Muscle of leg (tissue), 11 donors: ENCODE measurements around the gene LHX1. TPM values are rescaled to one million over a fixed set of nuclear protein-coding genes. Genes with fewer than 3 reads are reported as not detected.

Source experiments
- DNase-seq: peaks from one replicate; pipeline ENCODE4 v3.0.0; 2013
- H3K27ac ChIP-seq: one replicate; pipeline ENCODE4 v1.5.1; 2013; ENCODE audit warnings: mild to moderate bottlenecking, low read length, control low read depth
- H3K27me3 ChIP-seq: one replicate; pipeline ENCODE4 v1.6.1; 2013; ENCODE audit warnings: low read length; ENCODE audit not compliant: control insufficient read depth, insufficient read depth
- H3K36me3 ChIP-seq: one replicate; pipeline ENCODE4 v1.6.1; 2013; ENCODE audit warnings: low read length; ENCODE audit not compliant: control insufficient read depth, insufficient read depth
- H3K4me1 ChIP-seq: one replicate; pipeline ENCODE4 v1.6.1; 2013; ENCODE audit warnings: low read length; ENCODE audit not compliant: control insufficient read depth, insufficient read depth
- H3K4me3 ChIP-seq: one replicate; pipeline ENCODE4 v1.5.1; 2013; ENCODE audit warnings: low read length, control low read depth
- H3K9me3 ChIP-seq: replicated peaks from 2 replicates; pipeline ENCODE4 v1.6.1; 2013; ENCODE audit warnings: low read depth, low read length; ENCODE audit not compliant: control insufficient read depth
- WGBS: methylation state at CpG from one replicate; pipeline ENCODE4 v1.1.5; 2013; ENCODE audit warnings: missing lambda C conversion rate; ENCODE audit not compliant: insufficient coverage; 5-methylcytosine and 5-hydroxymethylcytosine counted together
- polyA plus RNA-seq, 8 donors: library from polyadenylated mRNA; unstranded; fragments of 120-200 nt; gene quantifications; one replicate each; pipeline versions ENCODE4 v1.2.1 to v1.2.3, GENCODE V29; 2013; ENCODE audit warnings: inconsistent platforms in 1 of 8, low replicate concordance in 1 of 8; ENCODE audit not compliant: insufficient read length in 8 of 8, insufficient read depth in 1 of 8
- total RNA-seq: library from RNA; stranded (reverse); fragments of 120-200 nt; gene quantifications from one replicate; pipeline ENCODE4 v1.2.4, GENCODE V29; 2013

Gene LHX1
- total and polyA plus RNA-seq, 9 donors: 0.41 TPM; not detected in 8

GRCh38 chr17:36939052-36939801 is 2.0 kb downstream of the LHX1 start:
- H3K9me3 ChIP-seq: no peaks in the 10 kb centered on the region
- H3K27ac ChIP-seq: no peak overlapping the region
- 2% methylated on average over 37 of the region's 43 CpGs for WGBS
- no peaks in the 10 kb centered on the region for H3K36me3 ChIP-seq
- no peak for DNase-seq
- no peak overlapping the region for H3K4me3 ChIP-seq
- peaks cover 98% of the 10 kb centered on the region for H3K27me3 ChIP-seq
- H3K4me1 ChIP-seq: peaks cover 67% of the 10 kb centered on the region

- Histone ChIP-seq H3K9me3 (no peaks in the 10 kb centered on the region), H3K4me3 (no peak overlapping the region), H3K36me3 (no peaks in the 10 kb centered on the region), H3K27ac (no peak overlapping the region), H3K4me1 (peaks cover 60% of the 10 kb centered on the region), H3K27me3 (peaks cover 97% of the 10 kb centered on the region)
- no peak for DNase-seq
- under 1% methylated on average over 8 of the region's 26 CpGs for WGBS
These were observed 2.6 kb downstream of the LHX1 start for GRCh38 chr17:36939802-36940312.

- Histone ChIP-seq H3K4me3 (no peak overlapping the region), H3K36me3 (no peaks in the 10 kb centered on the region), H3K4me1 (peaks cover 53% of the 10 kb centered on the region), H3K27me3 (peaks cover 92% of the 10 kb centered on the region), H3K9me3 (no peaks in the 10 kb centered on the region), H3K27ac (no peak overlapping the region)
- DNase-seq: no peak
- 1% methylated on average over 45 of the region's 52 CpGs for WGBS
These were observed 3.3 kb downstream of the LHX1 start for GRCh38 chr17:36940313-36941264.

GRCh38 chr17:36941265-36942010 is 4.2 kb downstream of the LHX1 start:
- peaks cover 45% of the 10 kb centered on the region for H3K4me1 ChIP-seq
- H3K4me3 ChIP-seq: no peak overlapping the region
- no peak overlapping the region for H3K27ac ChIP-seq
- 11% methylated on average over 7 of the region's 17 CpGs for WGBS
- no peaks in the 10 kb centered on the region for H3K9me3 ChIP-seq
- DNase-seq: no peak
- H3K36me3 ChIP-seq: no peaks in the 10 kb centered on the region
- H3K27me3 ChIP-seq: peaks cover 92% of the 10 kb centered on the region

GRCh38 chr17:36942019-36942599 is 4.8 kb downstream of the LHX1 start:
- DNase-seq: no peak
- Histone ChIP-seq H3K4me3 (no peak overlapping the region), H3K9me3 (no peaks in the 10 kb centered on the region), H3K27ac (no peak overlapping the region), H3K4me1 (peaks cover 38% of the 10 kb centered on the region), H3K27me3 (peaks cover 92% of the 10 kb centered on the region), H3K36me3 (no peaks in the 10 kb centered on the region)
- 1% methylated on average over 54 of the region's 57 CpGs for WGBS

- Histone ChIP-seq H3K4me1 (peaks cover 33% of the 10 kb centered on the region), H3K9me3 (no peaks in the 10 kb centered on the region), H3K27ac (no peak overlapping the region), H3K4me3 (no peak overlapping the region), H3K27me3 (peaks cover 92% of the 10 kb centered on the region), H3K36me3 (no peaks in the 10 kb centered on the region)
- DNase-seq: no peak
- under 1% methylated on average over 45 of the region's 59 CpGs for WGBS
These were observed 5.4 kb downstream of the LHX1 start for GRCh38 chr17:36942631-36943125.

GRCh38 chr17:36943250-36944191 is 6.2 kb downstream of the LHX1 start:
- no peak overlapping the region for H3K27ac ChIP-seq
- peaks cover 31% of the 10 kb centered on the region for H3K4me1 ChIP-seq
- DNase-seq: no peak
- H3K36me3 ChIP-seq: no peaks in the 10 kb centered on the region
- H3K4me3 ChIP-seq: no peak overlapping the region
- no peaks in the 10 kb centered on the region for H3K9me3 ChIP-seq
- 2% methylated on average over 21 of the region's 44 CpGs for WGBS
- H3K27me3 ChIP-seq: peaks cover 92% of the 10 kb centered on the region

- no peak overlapping the region for H3K27ac ChIP-seq
- no CpG with 5 or more reads among the region's 1 CpG for WGBS
- no peak for DNase-seq
- H3K4me1 ChIP-seq: peaks cover 25% of the 10 kb centered on the region
- no peak overlapping the region for H3K4me3 ChIP-seq
- peaks cover 82% of the 10 kb centered on the region for H3K27me3 ChIP-seq
- H3K36me3 ChIP-seq: no peaks in the 10 kb centered on the region
- no peaks in the 10 kb centered on the region for H3K9me3 ChIP-seq
These were observed 7.3 kb downstream of the LHX1 start for GRCh38 chr17:36944553-36944952.

GRCh38 chr17:36945140-36945539 is 7.9 kb downstream of the LHX1 start:
- WGBS: no CpG with 5 or more reads among the region's 1 CpG
- Histone ChIP-seq H3K4me3 (no peak overlapping the region), H3K27me3 (peaks cover 76% of the 10 kb centered on the region)

More at GRCh38 chr17:36945140-36945539, 7.9 kb downstream of the LHX1 start:
- no peaks in the 10 kb centered on the region for H3K9me3 ChIP-seq
- no peaks in the 10 kb centered on the region for H3K36me3 ChIP-seq
- H3K4me1 ChIP-seq: peaks cover 29% of the 10 kb centered on the region
- no peak for DNase-seq
- H3K27ac ChIP-seq: no peak overlapping the region
